HEK293 (cell line): ENCODE measurements around the gene TRIM36.

Experiments used
- CTCF ChIA-PET: fragments of 350-600 bp; formaldehyde crosslinking; extraction: SDS; loops from one replicate; lab custom pipeline; 2021; ENCODE audit warnings: antibody characterized with exemption; lab: Yijun Ruan, JAX
- POLR2A ChIA-PET: fragments of 300-600 bp; formaldehyde crosslinking; extraction: SDS; loops from one replicate; lab custom pipeline; 2020; ENCODE audit warnings: antibody characterized with exemption, inconsistent platforms; lab: Yijun Ruan, JAX
- H3K27ac ChIP-seq: fragments of 200-500 bp; sonication (Bioruptor generic); 2 replicates; pipeline ENCODE4 v1.5.1; 2014; ENCODE audit warnings: low read depth, low read length, control low read depth, inconsistent platforms; ENCODE audit errors: extremely low read depth
- H3K36me3 ChIP-seq, 2 experiments: fragments of 200-500 bp in 1 of 2; sonication (Bioruptor generic) in 1 of 2; 1 replicate in 1 of 2; 2 replicates in 1 of 2; pipeline ENCODE4 v1.5.1; 2014 to 2017; ENCODE audit warnings: inconsistent platforms in 2 of 2, low read length in 2 of 2; ENCODE audit not compliant: control insufficient read depth in 2 of 2, insufficient read depth in 1 of 2
- H3K4me1 ChIP-seq: fragments of 200-500 bp; sonication (Bioruptor generic); 2 replicates; pipeline ENCODE4 v1.5.1; 2014; ENCODE audit warnings: mild to moderate bottlenecking, low read length, inconsistent platforms; ENCODE audit not compliant: control insufficient read depth, insufficient read depth
- H3K4me3 ChIP-seq: 2 replicates; pipeline ENCODE4 v1.5.1; 2011; ENCODE audit warnings: low read depth, mild to moderate bottlenecking, control low read depth, low read length, moderate library complexity
- H3K9me3 ChIP-seq: fragments of 200-500 bp; sonication (Bioruptor generic); 2 replicates; pipeline ENCODE4 v1.5.1; 2014; ENCODE audit warnings: low read depth, low read length, inconsistent platforms; ENCODE audit not compliant: control insufficient read depth, insufficient read depth
- ELK4 ChIP-seq: IDR thresholded peaks from 2 replicates; pipeline ENCODE4 v1.6.1; 2011; ENCODE audit warnings: mild to moderate bottlenecking, low read depth, low read length, borderline replicate concordance
- GFI1B ChIP-seq: fragments of 450-650 bp; formaldehyde crosslinking; IDR thresholded peaks from 2 replicates; pipeline ENCODE4 v1.5.1; 2016; ENCODE audit warnings: missing biosample characterization, missing genetic modification characterization
- GLIS2 ChIP-seq: fragments of 450-650 bp; formaldehyde crosslinking; IDR thresholded peaks from 2 replicates; pipeline ENCODE4 v1.5.1; 2016; ENCODE audit warnings: missing biosample characterization, missing genetic modification characterization
- IKZF3 ChIP-seq: fragments of 450-650 bp; IDR thresholded peaks from 2 replicates; pipeline ENCODE4 v1.5.0; 2018; ENCODE audit warnings: missing biosample characterization, mild to moderate bottlenecking, missing genetic modification characterization, moderate library complexity
- KLF1 ChIP-seq: fragments of 450-650 bp; formaldehyde crosslinking; IDR thresholded peaks from 2 replicates; pipeline ENCODE4 v1.5.1; 2016; ENCODE audit warnings: missing biosample characterization, missing genetic modification characterization
- KLF9 ChIP-seq: fragments of 450-650 bp; formaldehyde crosslinking; IDR thresholded peaks from 2 replicates; pipeline ENCODE4 v1.5.1; 2016; ENCODE audit warnings: missing biosample characterization, missing genetic modification characterization, low read depth
- OSR2 ChIP-seq: fragments of 450-650 bp; formaldehyde crosslinking; IDR thresholded peaks from 2 replicates; pipeline ENCODE4 v1.5.1; 2016; ENCODE audit warnings: missing biosample characterization, missing genetic modification characterization
- PATZ1 ChIP-seq: fragments of 450-650 bp; formaldehyde crosslinking; IDR thresholded peaks from 2 replicates; pipeline ENCODE4 v1.5.1; 2016; ENCODE audit warnings: missing biosample characterization, missing genetic modification characterization
- RBAK ChIP-seq: fragments of 450-650 bp; formaldehyde crosslinking; IDR thresholded peaks from 2 replicates; pipeline ENCODE4 v1.5.1; 2016; ENCODE audit warnings: missing biosample characterization, missing genetic modification characterization
- SALL2 ChIP-seq: fragments of 450-650 bp; formaldehyde crosslinking; IDR thresholded peaks from 2 replicates; pipeline ENCODE4 v1.5.0; 2017; ENCODE audit warnings: missing biosample characterization, mild to moderate bottlenecking, missing genetic modification characterization, borderline replicate concordance
- SCRT2 ChIP-seq: fragments of 450-650 bp; formaldehyde crosslinking; IDR thresholded peaks from 2 replicates; pipeline ENCODE4 v1.5.1; 2016; ENCODE audit warnings: missing biosample characterization, missing genetic modification characterization
- SP2 ChIP-seq: fragments of 450-650 bp; formaldehyde crosslinking; IDR thresholded peaks from 2 replicates; pipeline ENCODE4 v1.5.1; 2016; ENCODE audit warnings: missing biosample characterization, missing genetic modification characterization
- ZBTB10 ChIP-seq: fragments of 450-650 bp; formaldehyde crosslinking; IDR thresholded peaks from 2 replicates; pipeline ENCODE4 v1.5.1; 2016; ENCODE audit warnings: missing biosample characterization, missing genetic modification characterization
- ZBTB20 ChIP-seq: fragments of 450-650 bp; formaldehyde crosslinking; IDR thresholded peaks from 2 replicates; pipeline ENCODE4 v1.5.1; 2016; ENCODE audit warnings: missing biosample characterization, missing genetic modification characterization
- ZFP3 ChIP-seq: fragments of 450-650 bp; formaldehyde crosslinking; IDR thresholded peaks from 2 replicates; pipeline ENCODE4 v1.5.1; 2016; ENCODE audit warnings: low read depth, missing biosample characterization, missing genetic modification characterization
- ZIC2 ChIP-seq: fragments of 450-650 bp; formaldehyde crosslinking; IDR thresholded peaks from 2 replicates; pipeline ENCODE4 v1.5.1; 2016; ENCODE audit warnings: missing biosample characterization, missing genetic modification characterization
- ZNF114 ChIP-seq: fragments of 450-650 bp; formaldehyde crosslinking; IDR thresholded peaks from 2 replicates; pipeline ENCODE4 v1.5.0; 2017; ENCODE audit warnings: missing biosample characterization, missing genetic modification characterization
- ZNF133 ChIP-seq: fragments of 450-650 bp; formaldehyde crosslinking; IDR thresholded peaks from 2 replicates; pipeline ENCODE4 v1.5.1; 2016; ENCODE audit warnings: missing biosample characterization, missing genetic modification characterization
- ZNF138 ChIP-seq: fragments of 450-650 bp; formaldehyde crosslinking; IDR thresholded peaks from 2 replicates; pipeline ENCODE4 v1.5.1; 2016; ENCODE audit warnings: missing biosample characterization, missing genetic modification characterization, borderline replicate concordance
- ZNF140 ChIP-seq: fragments of 450-650 bp; formaldehyde crosslinking; IDR thresholded peaks from 2 replicates; pipeline ENCODE4 v1.5.1; 2016; ENCODE audit warnings: missing biosample characterization, missing genetic modification characterization
- ZNF155 ChIP-seq: fragments of 450-650 bp; formaldehyde crosslinking; IDR thresholded peaks from 2 replicates; pipeline ENCODE4 v1.5.1; 2016; ENCODE audit warnings: missing biosample characterization, missing genetic modification characterization
- ZNF174 ChIP-seq: fragments of 450-650 bp; formaldehyde crosslinking; IDR thresholded peaks from 2 replicates; pipeline ENCODE4 v1.5.0; 2017; ENCODE audit warnings: missing biosample characterization, mild to moderate bottlenecking, missing genetic modification characterization
- ZNF19 ChIP-seq: fragments of 450-650 bp; formaldehyde crosslinking; IDR thresholded peaks from 2 replicates; pipeline ENCODE4; 2016; ENCODE audit warnings: missing biosample characterization, missing genetic modification characterization, low read depth
- ZNF274 ChIP-seq, 2 experiments: fragments of 200-500 bp in 1 of 2; fragments of 450-650 bp in 1 of 2; sonication (Bioruptor generic) in 1 of 2; formaldehyde crosslinking in 1 of 2; IDR thresholded peaks; 2 replicates each; pipeline versions ENCODE4 v1.5.1 to v1.6.1; 2014 to 2016; ENCODE audit warnings: borderline replicate concordance in 1 of 2, inconsistent platforms in 1 of 2, low read length in 1 of 2, missing biosample characterization in 1 of 2, missing genetic modification characterization in 1 of 2
- ZNF501 ChIP-seq: fragments of 450-650 bp; formaldehyde crosslinking; IDR thresholded peaks from 2 replicates; pipeline ENCODE4 v1.5.1; 2016; ENCODE audit warnings: missing biosample characterization, missing genetic modification characterization
- ZNF561 ChIP-seq: fragments of 450-650 bp; IDR thresholded peaks from 2 replicates; pipeline ENCODE4 v1.5.1; 2018; ENCODE audit warnings: missing biosample characterization, missing genetic modification characterization, borderline replicate concordance
- ZNF660 ChIP-seq: fragments of 450-650 bp; IDR thresholded peaks from 2 replicates; pipeline ENCODE4 v1.5.1; 2018; ENCODE audit warnings: missing biosample characterization, mild to moderate bottlenecking, missing genetic modification characterization
- ZNF664 ChIP-seq: fragments of 450-650 bp; formaldehyde crosslinking; IDR thresholded peaks from 2 replicates; pipeline ENCODE4 v1.5.1; 2016; ENCODE audit warnings: missing biosample characterization, missing genetic modification characterization
- ZNF747 ChIP-seq: fragments of 450-650 bp; formaldehyde crosslinking; IDR thresholded peaks from 2 replicates; pipeline ENCODE4 v1.5.1; 2016; ENCODE audit warnings: missing biosample characterization, missing genetic modification characterization
- ZNF830 ChIP-seq: fragments of 450-650 bp; IDR thresholded peaks from 2 replicates; pipeline ENCODE4 v1.5.0; 2018; ENCODE audit warnings: missing biosample characterization, missing genetic modification characterization, low read depth, mild to moderate bottlenecking, moderate library complexity
- ZSCAN16 ChIP-seq: fragments of 450-650 bp; formaldehyde crosslinking; IDR thresholded peaks from 2 replicates; pipeline ENCODE4 v1.5.1; 2016; ENCODE audit warnings: missing biosample characterization, missing genetic modification characterization
- ZSCAN30 ChIP-seq: fragments of 450-650 bp; IDR thresholded peaks from 2 replicates; pipeline ENCODE4 v1.5.1; 2018; ENCODE audit warnings: missing biosample characterization, mild to moderate bottlenecking, missing genetic modification characterization, moderate library complexity

The TRIM36 gene

DNA sequence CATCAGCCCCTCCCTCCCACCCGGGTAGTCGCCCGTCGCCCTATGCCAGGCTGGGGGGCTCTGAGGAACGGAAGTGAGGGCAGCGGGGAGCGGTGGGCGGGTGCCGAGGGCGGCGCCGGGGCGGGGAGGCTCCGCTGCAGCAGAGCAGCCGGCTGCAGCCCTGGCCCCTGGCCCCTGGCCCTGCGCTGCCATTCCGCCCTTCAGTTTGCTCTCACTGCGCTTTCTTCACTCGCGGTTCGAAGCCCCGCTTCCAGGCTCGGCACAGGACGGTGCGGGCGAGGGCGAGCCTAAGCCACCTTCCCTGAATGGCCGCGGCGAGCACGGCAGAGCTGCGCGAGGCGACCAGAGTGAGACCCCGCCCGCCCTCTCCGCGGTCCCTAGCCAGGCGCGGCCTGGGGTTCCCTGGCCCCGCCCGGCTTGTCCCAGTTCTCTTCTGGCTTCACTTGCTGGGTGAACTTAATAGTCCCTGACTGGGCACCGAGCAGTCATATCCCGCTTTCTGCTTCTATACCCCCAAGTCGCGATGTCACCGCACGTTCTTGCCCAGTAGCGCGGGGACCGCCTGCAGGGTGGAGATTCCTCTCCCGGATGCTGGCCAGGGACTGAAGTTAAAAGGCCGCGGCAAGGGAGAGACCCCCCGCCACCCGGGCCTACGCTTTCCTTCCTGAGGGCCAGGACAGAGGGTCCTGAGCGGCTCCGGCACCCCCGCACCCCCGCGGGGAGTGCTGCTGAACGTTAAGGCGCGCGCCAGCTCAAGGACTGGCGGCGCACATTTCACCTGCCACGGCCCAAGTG, 623 bp upstream of the TRIM36 start (continued):
- TF ChIP-seq SP2 (tag by site-specific recombination) (peak; percentile 48), KLF9 (tag by site-specific recombination) (0 out of 2 replicates have a peak, but pooled peaks have one; percentile 22), ZNF133 (tag by site-specific recombination) (no peak), ZNF155 (no peak), SALL2 (tag by site-specific recombination) (no peak), ZFP3 (tag by site-specific recombination) (no peak), ZNF830 (tag by site-specific recombination) (no peak), ZNF138 (tag by site-specific recombination) (no peak), ZNF19 (tag by site-specific recombination) (no peak), ZNF114 (tag by site-specific recombination) (no peak), ZBTB10 (tag by site-specific recombination) (0 out of 2 replicates have a peak, but pooled peaks have one; percentile 47), GFI1B (tag by site-specific recombination) (no peak), ZSCAN16 (tag by site-specific recombination) (no peak), SCRT2 (no peak), RBAK (no peak), ZNF174 (no peak), ZIC2 (tag by site-specific recombination) (peak; percentile 59)

- H3K36me3 ChIP-seq: peaks cover 0 to 3% of the 10 kb centered on the region in 2 experiments; a peak in 1 of 3 replicates
- no peaks in the 10 kb centered on the region for H3K9me3 ChIP-seq
- ChIA-PET CTCF (no interaction called here), POLR2A (interaction anchor here (0.6 to 1.1 kb wide), 5 partner anchors 11 to 405 kb away, joined by 3 to 6 read pairs (median 3); partner anchors contain the start of gene CCDC112)
- peak overlapping the region; percentile 55; the same call in 1 of the 2 replicates for H3K27ac ChIP-seq
- peak overlapping the region; percentile 94 for H3K4me3 ChIP-seq
- peaks cover 4% of the 10 kb centered on the region; the same call in 1 of the 2 replicates for H3K4me1 ChIP-seq
- TF ChIP-seq ZNF174: no peak
- no peak for TF ChIP-seq ZNF747
- TF ChIP-seq ZNF501 (tag by site-specific recombination): no peak
- TF ChIP-seq IKZF3 (tag by site-specific recombination): no peak
- TF ChIP-seq GLIS2: peak; percentile 82; the same call in 1 of the 2 replicates
- TF ChIP-seq ZNF274 (IDR thresholded peaks at IDR 0.05; ENCODE audit: low read length): no peak
- no peak for TF ChIP-seq ZNF274 (tag by site-specific recombination; IDR thresholded peaks at IDR 0.05; ENCODE audit: borderline replicate concordance)
- TF ChIP-seq ZNF660: peak; percentile 27; the same call in 1 of the 2 replicates
- no peak for TF ChIP-seq ZNF664 (tag by site-specific recombination)
- TF ChIP-seq ELK4: no peak
- TF ChIP-seq ZSCAN30: peak; percentile 11; the same call in 1 of the 2 replicates
- peak; percentile 63 for TF ChIP-seq ZBTB20 (tag by site-specific recombination)
- no peak for TF ChIP-seq PATZ1 (tag by site-specific recombination)
- TF ChIP-seq OSR2 (tag by site-specific recombination): no peak
- TF ChIP-seq KLF1 (tag by site-specific recombination): no peak
- TF ChIP-seq ZNF561 (tag by site-specific recombination): 0 out of 2 replicates have a peak, but pooled peaks have one; percentile 48
- TF ChIP-seq ZNF140: no peak
These were observed 750 bp downstream of the TRIM36 start for GRCh38 chr5:115168829-115169486.
